ENCODE data around the gene AUTS2. TPM values are rescaled to one million over a fixed set of nuclear protein-coding genes. Genes with fewer than 3 reads are reported as not detected.

Gene AUTS2
- total RNA-seq, 1 experiment from 2014 or later = 256 TPM

DNA sequence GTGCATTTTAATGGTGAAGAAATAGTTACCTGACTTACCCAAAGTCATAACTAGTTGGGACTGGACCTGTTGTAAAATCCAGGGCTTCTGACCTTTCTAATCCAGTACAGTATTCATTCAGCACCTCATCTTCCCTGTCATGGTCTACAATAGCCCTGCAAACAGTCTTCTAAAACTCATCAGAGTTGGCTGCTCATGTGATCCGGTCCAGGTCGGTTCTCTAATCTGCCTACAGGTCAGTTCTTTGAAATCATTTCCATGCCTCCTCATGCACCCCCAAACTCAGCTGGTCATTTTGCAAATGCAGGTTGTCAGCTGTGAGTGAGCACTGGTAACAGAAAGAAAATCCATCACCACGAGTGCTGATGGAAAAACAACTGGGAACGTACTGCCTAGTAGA lies 1082.0 kb downstream of the AUTS2 start:
- H3K9me3 Mint-ChIP-seq = no peaks in the 10 kb centered on the region
- no peak overlapping the region for H4K91ac ChIP-seq (ENCODE audit: insufficient read length, low read depth, low read length)
- no peak overlapping the region for H2BK5ac ChIP-seq (ENCODE audit: insufficient read length, low read length)
- DNase-seq = no peak
- H3K27ac Mint-ChIP-seq = no peak overlapping the region
- peak overlapping the region in 1 of 2 experiments; percentile 15; a peak in 1 of 5 replicates for H3K4me3 Mint-ChIP-seq
- no peak overlapping the region for H3T11ph ChIP-seq (ENCODE audit: low read length)
- TF ChIP-seq, protein P1, sequence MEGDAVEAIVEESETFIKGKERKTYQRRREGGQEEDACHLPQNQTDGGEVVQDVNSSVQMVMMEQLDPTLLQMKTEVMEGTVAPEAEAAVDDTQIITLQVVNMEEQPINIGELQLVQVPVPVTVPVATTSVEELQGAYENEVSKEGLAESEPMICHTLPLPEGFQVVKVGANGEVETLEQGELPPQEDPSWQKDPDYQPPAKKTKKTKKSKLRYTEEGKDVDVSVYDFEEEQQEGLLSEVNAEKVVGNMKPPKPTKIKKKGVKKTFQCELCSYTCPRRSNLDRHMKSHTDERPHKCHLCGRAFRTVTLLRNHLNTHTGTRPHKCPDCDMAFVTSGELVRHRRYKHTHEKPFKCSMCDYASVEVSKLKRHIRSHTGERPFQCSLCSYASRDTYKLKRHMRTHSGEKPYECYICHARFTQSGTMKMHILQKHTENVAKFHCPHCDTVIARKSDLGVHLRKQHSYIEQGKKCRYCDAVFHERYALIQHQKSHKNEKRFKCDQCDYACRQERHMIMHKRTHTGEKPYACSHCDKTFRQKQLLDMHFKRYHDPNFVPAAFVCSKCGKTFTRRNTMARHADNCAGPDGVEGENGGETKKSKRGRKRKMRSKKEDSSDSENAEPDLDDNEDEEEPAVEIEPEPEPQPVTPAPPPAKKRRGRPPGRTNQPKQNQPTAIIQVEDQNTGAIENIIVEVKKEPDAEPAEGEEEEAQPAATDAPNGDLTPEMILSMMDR (conservative IDR thresholded peaks at IDR 0.05) = no peak
- H3K18ac ChIP-seq (ENCODE audit: insufficient read length, low read depth, low read length) = no peak overlapping the region
- no peak overlapping the region for H3K14ac ChIP-seq (ENCODE audit: insufficient read depth, low read length)
- H3K9me3 ChIP-seq (ENCODE audit: control insufficient read depth, low read depth, low read length) = no peaks in the 10 kb centered on the region
- H4K5ac ChIP-seq (ENCODE audit: insufficient read length, low read depth, low read length) = no peak overlapping the region
- H3K4ac ChIP-seq (ENCODE audit: low read depth, low read length) = no peak overlapping the region
- no peak overlapping the region for H2BK12ac ChIP-seq (ENCODE audit: insufficient read length, low read depth, low read length)
- no peak overlapping the region for H4K8ac ChIP-seq (replicated peaks; ENCODE audit: insufficient read length, low read depth, low read length)
- peaks cover 2% of the 10 kb centered on the region for H3K23me2 ChIP-seq (ENCODE audit: insufficient read length, low read depth, low read length, poor library complexity, severe bottlenecking)
- no peak overlapping the region for H2BK20ac ChIP-seq (ENCODE audit: low read depth, low read length, poor library complexity, severe bottlenecking)
- H3K4me1 ChIP-seq (ENCODE audit: insufficient read depth, low read length) = peaks cover 8% of the 10 kb centered on the region; the same call in 1 of the 2 replicates
- H3K23ac ChIP-seq (ENCODE audit: insufficient read length, low read depth, low read length) = no peak overlapping the region
- peaks cover 18% of the 10 kb centered on the region; the same call in 1 of the 2 replicates for H3K27me3 ChIP-seq (ENCODE audit: insufficient read depth, low read length)
- no peak overlapping the region for H2BK120ac ChIP-seq (ENCODE audit: low read depth, low read length, poor library complexity, severe bottlenecking)
- peaks cover 0 to 2% (median 0%) of the 10 kb centered on the region in 3 experiments; a peak in 2 of 7 replicates for H3K36me3 Mint-ChIP-seq (ENCODE audit: insufficient read depth in 1 of 3, low read depth in 3 of 3)
- H3K27me3 Mint-ChIP-seq (ENCODE audit: low read depth) = peaks cover 90% of the 10 kb centered on the region
- no peak overlapping the region for H3K27ac ChIP-seq (ENCODE audit: insufficient read length, low read depth, low read length)
- no peak overlapping the region for H3K4me2 ChIP-seq (ENCODE audit: insufficient read depth, insufficient read length, low read length)
- H2BK15ac ChIP-seq (ENCODE audit: low read depth, low read length) = no peak overlapping the region
- H3K79me1 ChIP-seq (ENCODE audit: insufficient read depth, low read depth, low read length, poor library complexity, severe bottlenecking) = no peaks in the 10 kb centered on the region
- no peaks in the 10 kb centered on the region for H3K79me2 ChIP-seq (ENCODE audit: insufficient read depth, low read length)
- H2AK5ac ChIP-seq (ENCODE audit: insufficient read length, low read length) = no peak overlapping the region
- WGBS (ENCODE audit: extremely low coverage, insufficient read length, low lambda C conversion rate) = no CpG with 5 or more reads among the region's 4 CpGs
- no peak overlapping the region for H2AFZ ChIP-seq (ENCODE audit: low read length)
- peaks cover 33 to 37% of the 10 kb centered on the region in 2 experiments for H3K4me1 Mint-ChIP-seq
- no peaks in the 10 kb centered on the region for H4K20me1 ChIP-seq (ENCODE audit: control insufficient read depth, insufficient read depth, insufficient read length)
- H3K56ac ChIP-seq (ENCODE audit: insufficient read length, low read depth, low read length) = no peak overlapping the region
- no peak overlapping the region for H3K9ac ChIP-seq (ENCODE audit: extremely low read depth, insufficient read length, low read length)

Measured in H9 (cell line).